ENCODE results near the gene ZSCAN20. TPM values are rescaled to one million over a fixed set of nuclear protein-coding genes. Genes with fewer than 3 reads are reported as not detected.

The ZSCAN20 gene
- total and polyA plus RNA-seq, 2 experiments from 2014 or later: 0.91 to 4.9 TPM

DNA sequence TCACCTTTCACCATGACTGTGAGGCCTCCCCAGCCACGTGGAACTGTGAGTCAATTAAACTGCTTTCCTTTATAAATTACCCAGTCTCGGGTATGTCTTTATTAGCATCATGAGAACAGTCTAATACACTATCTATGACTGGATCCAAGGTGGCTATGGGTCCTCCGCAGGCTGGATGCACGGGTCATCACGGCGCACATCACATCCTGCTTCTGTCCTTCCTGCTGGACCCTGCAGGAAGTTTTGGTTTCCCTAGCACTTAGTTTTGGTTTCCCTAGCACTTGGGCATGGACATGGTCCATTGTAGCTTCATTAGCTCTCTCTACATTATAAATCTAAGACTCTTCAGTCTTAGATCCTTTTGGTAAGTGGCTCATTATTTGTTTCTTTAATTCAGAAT is 27.3 kb upstream of the ZSCAN20 start:
- Histone ChIP-seq H3K79me2 (replicated peaks; ENCODE audit: insufficient read depth) (no peaks in the 10 kb centered on the region), H3K36me3 (ENCODE audit: insufficient read depth) (no peaks in the 10 kb centered on the region), H3F3A (replicated peaks; ENCODE audit: low read depth) (no peaks in the 10 kb centered on the region), H3K4me1 (ENCODE audit: insufficient read depth) (no peaks in the 10 kb centered on the region; the same call in 1 of the 2 replicates), H3K9me2 (ENCODE audit: insufficient read depth) (0 out of 2 replicates have a peak, but pooled peaks cover 4% of the 10 kb centered on the region), H2AFZ (no peak overlapping the region), H3K4me3 (no peak overlapping the region), H3K27me3 (ENCODE audit: insufficient read depth) (no peaks in the 10 kb centered on the region), H3K27ac (ENCODE audit: low read depth) (no peak overlapping the region), H3K4me2 (no peak overlapping the region), H4K20me1 (replicated peaks; ENCODE audit: insufficient read depth) (no peaks in the 10 kb centered on the region)
- Mint-ChIP-seq H3K4me3 (no peak overlapping the region), H3K9me3 (no peaks in the 10 kb centered on the region), H3K27ac (no peak overlapping the region), H3K27me3 (ENCODE audit: insufficient read depth, low read depth, poor library complexity) (peaks cover 14% of the 10 kb centered on the region), H3K4me1 (peaks cover 7% of the 10 kb centered on the region), H3K36me3 (ENCODE audit: low read depth) (no peaks in the 10 kb centered on the region)
- no peak for TF ChIP-seq CREB1 (CRISPR knock-in tag; IDR thresholded peaks at IDR 0.05; ENCODE audit: low read depth)
- TF ChIP-seq, protein P1, sequence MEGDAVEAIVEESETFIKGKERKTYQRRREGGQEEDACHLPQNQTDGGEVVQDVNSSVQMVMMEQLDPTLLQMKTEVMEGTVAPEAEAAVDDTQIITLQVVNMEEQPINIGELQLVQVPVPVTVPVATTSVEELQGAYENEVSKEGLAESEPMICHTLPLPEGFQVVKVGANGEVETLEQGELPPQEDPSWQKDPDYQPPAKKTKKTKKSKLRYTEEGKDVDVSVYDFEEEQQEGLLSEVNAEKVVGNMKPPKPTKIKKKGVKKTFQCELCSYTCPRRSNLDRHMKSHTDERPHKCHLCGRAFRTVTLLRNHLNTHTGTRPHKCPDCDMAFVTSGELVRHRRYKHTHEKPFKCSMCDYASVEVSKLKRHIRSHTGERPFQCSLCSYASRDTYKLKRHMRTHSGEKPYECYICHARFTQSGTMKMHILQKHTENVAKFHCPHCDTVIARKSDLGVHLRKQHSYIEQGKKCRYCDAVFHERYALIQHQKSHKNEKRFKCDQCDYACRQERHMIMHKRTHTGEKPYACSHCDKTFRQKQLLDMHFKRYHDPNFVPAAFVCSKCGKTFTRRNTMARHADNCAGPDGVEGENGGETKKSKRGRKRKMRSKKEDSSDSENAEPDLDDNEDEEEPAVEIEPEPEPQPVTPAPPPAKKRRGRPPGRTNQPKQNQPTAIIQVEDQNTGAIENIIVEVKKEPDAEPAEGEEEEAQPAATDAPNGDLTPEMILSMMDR (conservative IDR thresholded peaks at IDR 0.05; ENCODE audit: low read depth in 2 of 2): no peak
- TF ChIP-seq STAT1 (IDR thresholded peaks at IDR 0.05; ENCODE audit: unreplicated experiment): no peak
- TF ChIP-seq EZH2phosphoT487 (IDR thresholded peaks at IDR 0.05; ENCODE audit: unreplicated experiment): no peak
- no peak for TF ChIP-seq JUNB (IDR thresholded peaks at IDR 0.05; ENCODE audit: unreplicated experiment)
- no peak for TF ChIP-seq NANOG (IDR thresholded peaks at IDR 0.05; ENCODE audit: borderline replicate concordance)
- TF ChIP-seq, protein P2, sequence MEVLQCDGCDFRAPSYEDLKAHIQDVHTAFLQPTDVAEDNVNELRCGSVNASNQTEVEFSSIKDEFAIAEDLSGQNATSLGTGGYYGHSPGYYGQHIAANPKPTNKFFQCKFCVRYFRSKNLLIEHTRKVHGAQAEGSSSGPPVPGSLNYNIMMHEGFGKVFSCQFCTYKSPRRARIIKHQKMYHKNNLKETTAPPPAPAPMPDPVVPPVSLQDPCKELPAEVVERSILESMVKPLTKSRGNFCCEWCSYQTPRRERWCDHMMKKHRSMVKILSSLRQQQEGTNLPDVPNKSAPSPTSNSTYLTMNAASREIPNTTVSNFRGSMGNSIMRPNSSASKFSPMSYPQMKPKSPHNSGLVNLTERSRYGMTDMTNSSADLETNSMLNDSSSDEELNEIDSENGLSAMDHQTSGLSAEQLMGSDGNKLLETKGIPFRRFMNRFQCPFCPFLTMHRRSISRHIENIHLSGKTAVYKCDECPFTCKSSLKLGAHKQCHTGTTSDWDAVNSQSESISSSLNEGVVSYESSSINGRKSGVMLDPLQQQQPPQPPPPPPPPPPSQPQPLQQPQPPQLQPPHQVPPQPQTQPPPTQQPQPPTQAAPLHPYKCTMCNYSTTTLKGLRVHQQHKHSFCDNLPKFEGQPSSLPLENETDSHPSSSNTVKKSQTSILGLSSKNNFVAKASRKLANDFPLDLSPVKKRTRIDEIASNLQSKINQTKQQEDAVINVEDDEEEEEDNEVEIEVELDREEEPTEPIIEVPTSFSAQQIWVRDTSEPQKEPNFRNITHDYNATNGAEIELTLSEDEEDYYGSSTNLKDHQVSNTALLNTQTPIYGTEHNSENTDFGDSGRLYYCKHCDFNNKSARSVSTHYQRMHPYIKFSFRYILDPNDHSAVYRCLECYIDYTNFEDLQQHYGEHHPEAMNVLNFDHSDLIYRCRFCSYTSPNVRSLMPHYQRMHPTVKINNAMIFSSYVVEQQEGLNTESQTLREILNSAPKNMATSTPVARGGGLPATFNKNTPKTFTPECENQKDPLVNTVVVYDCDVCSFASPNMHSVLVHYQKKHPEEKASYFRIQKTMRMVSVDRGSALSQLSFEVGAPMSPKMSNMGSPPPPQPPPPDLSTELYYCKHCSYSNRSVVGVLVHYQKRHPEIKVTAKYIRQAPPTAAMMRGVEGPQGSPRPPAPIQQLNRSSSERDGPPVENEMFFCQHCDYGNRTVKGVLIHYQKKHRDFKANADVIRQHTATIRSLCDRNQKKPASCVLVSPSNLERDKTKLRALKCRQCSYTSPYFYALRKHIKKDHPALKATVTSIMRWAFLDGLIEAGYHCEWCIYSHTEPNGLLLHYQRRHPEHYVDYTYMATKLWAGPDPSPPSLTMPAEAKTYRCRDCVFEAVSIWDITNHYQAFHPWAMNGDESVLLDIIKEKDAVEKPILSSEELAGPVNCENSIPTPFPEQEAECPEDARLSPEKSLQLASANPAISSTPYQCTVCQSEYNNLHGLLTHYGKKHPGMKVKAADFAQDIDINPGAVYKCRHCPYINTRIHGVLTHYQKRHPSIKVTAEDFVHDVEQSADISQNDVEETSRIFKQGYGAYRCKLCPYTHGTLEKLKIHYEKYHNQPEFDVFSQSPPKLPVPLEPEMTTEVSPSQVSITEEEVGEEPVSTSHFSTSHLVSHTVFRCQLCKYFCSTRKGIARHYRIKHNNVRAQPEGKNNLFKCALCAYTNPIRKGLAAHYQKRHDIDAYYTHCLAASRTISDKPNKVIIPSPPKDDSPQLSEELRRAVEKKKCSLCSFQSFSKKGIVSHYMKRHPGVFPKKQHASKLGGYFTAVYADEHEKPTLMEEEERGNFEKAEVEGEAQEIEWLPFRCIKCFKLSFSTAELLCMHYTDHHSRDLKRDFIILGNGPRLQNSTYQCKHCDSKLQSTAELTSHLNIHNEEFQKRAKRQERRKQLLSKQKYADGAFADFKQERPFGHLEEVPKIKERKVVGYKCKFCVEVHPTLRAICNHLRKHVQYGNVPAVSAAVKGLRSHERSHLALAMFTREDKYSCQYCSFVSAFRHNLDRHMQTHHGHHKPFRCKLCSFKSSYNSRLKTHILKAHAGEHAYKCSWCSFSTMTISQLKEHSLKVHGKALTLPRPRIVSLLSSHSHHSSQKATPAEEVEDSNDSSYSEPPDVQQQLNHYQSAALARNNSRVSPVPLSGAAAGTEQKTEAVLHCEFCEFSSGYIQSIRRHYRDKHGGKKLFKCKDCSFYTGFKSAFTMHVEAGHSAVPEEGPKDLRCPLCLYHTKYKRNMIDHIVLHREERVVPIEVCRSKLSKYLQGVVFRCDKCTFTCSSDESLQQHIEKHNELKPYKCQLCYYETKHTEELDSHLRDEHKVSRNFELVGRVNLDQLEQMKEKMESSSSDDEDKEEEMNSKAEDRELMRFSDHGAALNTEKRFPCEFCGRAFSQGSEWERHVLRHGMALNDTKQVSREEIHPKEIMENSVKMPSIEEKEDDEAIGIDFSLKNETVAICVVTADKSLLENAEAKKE (CRISPR knock-in tag; IDR thresholded peaks at IDR 0.05): no peak
- no peak for TF ChIP-seq ZNF331 (CRISPR knock-in tag; IDR thresholded peaks at IDR 0.05; ENCODE audit: low read depth)
- TF ChIP-seq, protein P3, sequence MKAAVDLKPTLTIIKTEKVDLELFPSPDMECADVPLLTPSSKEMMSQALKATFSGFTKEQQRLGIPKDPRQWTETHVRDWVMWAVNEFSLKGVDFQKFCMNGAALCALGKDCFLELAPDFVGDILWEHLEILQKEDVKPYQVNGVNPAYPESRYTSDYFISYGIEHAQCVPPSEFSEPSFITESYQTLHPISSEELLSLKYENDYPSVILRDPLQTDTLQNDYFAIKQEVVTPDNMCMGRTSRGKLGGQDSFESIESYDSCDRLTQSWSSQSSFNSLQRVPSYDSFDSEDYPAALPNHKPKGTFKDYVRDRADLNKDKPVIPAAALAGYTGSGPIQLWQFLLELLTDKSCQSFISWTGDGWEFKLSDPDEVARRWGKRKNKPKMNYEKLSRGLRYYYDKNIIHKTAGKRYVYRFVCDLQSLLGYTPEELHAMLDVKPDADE (IDR thresholded peaks at IDR 0.05): no peak
- no peak for TF ChIP-seq EZH2 (IDR thresholded peaks at IDR 0.05; ENCODE audit: low read depth, unreplicated experiment)
- ATAC-seq (no peak), DNase-seq (ENCODE audit: low spot score) (no peak)

Measured in GM23338 (cell line).